K562 (cell line): ENCODE measurements around the gene BRPF1. TPM values are rescaled to one million over a fixed set of nuclear protein-coding genes. Genes with fewer than 3 reads are reported as not detected.

Experiments used
- BCL6 ChIP-seq: fragments of 250-450 bp; sonication (Bioruptor Pico); IDR thresholded peaks from 2 replicates; pipeline ENCODE4 v1.4.0; 2020
- BRCA1 ChIP-seq, 2 experiments: fragments of 450-650 bp in 1 of 2; sonication (generic) in 1 of 2; formaldehyde crosslinking in 1 of 2; IDR thresholded peaks; 2 replicates each; pipeline versions ENCODE4 v1.5.0 to v1.6.1; 2017 to 2020; ENCODE audit warnings: mild to moderate bottlenecking in 1 of 2, missing genetic modification reagents in 1 of 2
- E2F6 ChIP-seq, 2 experiments: IDR thresholded peaks; 2 replicates each; pipeline ENCODE4 v1.6.1; 2011; ENCODE audit warnings: borderline replicate concordance in 1 of 2, control low read depth in 1 of 2, low read depth in 1 of 2, low read length in 1 of 2, mild to moderate bottlenecking in 1 of 2, mixed read lengths in 1 of 2, moderate library complexity in 1 of 2; ENCODE audit not compliant: insufficient read depth in 1 of 2, insufficient read length in 1 of 2, poor library complexity in 1 of 2, severe bottlenecking in 1 of 2; ENCODE audit errors: extremely low read depth in 1 of 2
- IFI16 ChIP-seq: fragments of 250-450 bp; sonication (Bioruptor Pico); IDR thresholded peaks from 2 replicates; pipeline ENCODE4 v2.1.2; 2022; ENCODE audit warnings: mild to moderate bottlenecking, inconsistent platforms
- JUN ChIP-seq, 2 experiments: sonication (generic) in 1 of 2; formaldehyde crosslinking in 1 of 2; IDR thresholded peaks; 2 replicates each; pipeline versions ENCODE4 v1.6.1 to v1.8.0; 2012 to 2022; ENCODE audit warnings: borderline replicate concordance in 2 of 2, mild to moderate bottlenecking in 2 of 2, improper control_type of control experiment in 1 of 2, low read depth in 1 of 2, low read length in 1 of 2, missing genetic modification reagents in 1 of 2
- KLF13 ChIP-seq: fragments of 450-650 bp; IDR thresholded peaks from 2 replicates; pipeline ENCODE4 v1.6.1; 2016; ENCODE audit warnings: missing genetic modification characterization, low read depth, mild to moderate bottlenecking, missing compliant biosample characterization, moderate library complexity, borderline replicate concordance
- SAFB2 ChIP-seq: fragments of 200-400 bp; formaldehyde crosslinking; IDR thresholded peaks from 2 replicates; pipeline ENCODE4 v1.6.1; 2018; ENCODE audit warnings: borderline replicate concordance, low read length, low read depth, moderate library complexity; ENCODE audit not compliant: severe bottlenecking
- SIN3B ChIP-seq: fragments of 450-650 bp; IDR thresholded peaks from 2 replicates; pipeline ENCODE4 v1.6.1; 2017; ENCODE audit warnings: low read depth, mild to moderate bottlenecking, moderate library complexity
- SNAPC5 ChIP-seq: fragments of 250-450 bp; sonication (Bioruptor Pico); IDR thresholded peaks from 2 replicates; pipeline ENCODE4 v1.8.0; 2021; ENCODE audit warnings: moderate library complexity, mild to moderate bottlenecking, inconsistent platforms
- TCF7 ChIP-seq: sonication (generic); IDR thresholded peaks from 2 replicates; pipeline ENCODE4 v1.6.1; 2016; ENCODE audit warnings: antibody characterized with exemption, borderline replicate concordance
- THRA ChIP-seq: fragments of 450-650 bp; IDR thresholded peaks from 2 replicates; pipeline ENCODE4 v1.6.1; 2017; ENCODE audit warnings: mild to moderate bottlenecking, moderate library complexity
- ZBTB2 ChIP-seq: fragments of 450-650 bp; IDR thresholded peaks from 2 replicates; pipeline ENCODE4 v1.6.1; 2016; ENCODE audit warnings: antibody characterized with exemption
- ZMIZ1 ChIP-seq, 2 experiments: fragments of 150-350 bp in 1 of 2; IDR thresholded peaks; 2 replicates each; pipeline ENCODE4 v1.6.1; 2012 to 2016; ENCODE audit warnings: low read depth in 2 of 2, low read length in 2 of 2, mild to moderate bottlenecking in 1 of 2, moderate library complexity in 1 of 2
- ZNF668 ChIP-seq: fragments of 250-450 bp; sonication (Bioruptor Pico); IDR thresholded peaks from 2 replicates; pipeline ENCODE4 v1.8.0; 2022; ENCODE audit warnings: mild to moderate bottlenecking, inconsistent platforms
- polyA plus RNA-seq, 8 experiments: library from polyadenylated mRNA; depleted of rRNA in 4 of 8; stranded (reverse) in 5 of 8; unstranded in 3 of 8; fragments of >200 nt; fragmentation: Nextera tagmentation in 2 of 8; fragmentation: Illumina TruSeq in 1 of 8; extraction: Ambion mirVana in 2 of 8; extraction: Trizol in 1 of 8; gene quantifications; 2 replicates each; pipeline versions ENCODE4 v1.2.1 to v1.2.3, GENCODE V29; 2011 to 2014; ENCODE audit warnings: inconsistent platforms in 1 of 8, missing spikeins in 1 of 8
- total RNA-seq, 7 experiments: library from RNA; depleted of rRNA in 6 of 7; stranded (reverse); fragments of >200 nt in 6 of 7; fragmentation: Illumina TruSeq in 2 of 7; extraction: Trizol in 2 of 7; gene quantifications; 2 replicates each; pipeline versions ENCODE4 v1.2.1 to v1.2.3, GENCODE V29; 2011 to 2021; ENCODE audit warnings: low replicate concordance in 1 of 7

BRPF1 gene
- total and polyA plus RNA-seq, 9 of the 15 experiments (the other 6 are each of a cell fraction or from before 2014, with no cell fraction given) = 1.1 to 40.2 (median 23.5) TPM

GRCh38 chr3:9749645-9750555, 18.4 kb downstream of the BRPF1 start, which contains the start of gene OGG1 (continued):
- TF ChIP-seq ZMIZ1 (IDR thresholded peaks at IDR 0.05; ENCODE audit: low read depth in 2 of 2, low read length in 2 of 2) = no peak
- TF ChIP-seq KLF13 (tag) = peak; percentile 78; the same call in 1 of the 2 replicates
- TF ChIP-seq IFI16 (CRISPR knock-in tag) = no peak
- TF ChIP-seq E2F6 (IDR thresholded peaks at IDR 0.05; ENCODE audit: borderline replicate concordance in 1 of 2, extremely low read depth in 1 of 2, insufficient read depth in 1 of 2, insufficient read length in 1 of 2, low read depth in 1 of 2, low read length in 1 of 2, poor library complexity in 1 of 2, severe bottlenecking in 1 of 2) = peak; percentile 53 to 80
- TF ChIP-seq SIN3B = no peak; the same call in 1 of the 2 replicates
- no peak for TF ChIP-seq SNAPC5 (CRISPR knock-in tag)
- TF ChIP-seq JUN (IDR thresholded peaks at IDR 0.05; ENCODE audit: borderline replicate concordance, low read depth, low read length) = no peak
- no peak for TF ChIP-seq JUN (CRISPR knock-in tag; IDR thresholded peaks at IDR 0.05; ENCODE audit: borderline replicate concordance)
- peak; percentile 41; the same call in 1 of the 2 replicates for TF ChIP-seq TCF7
- TF ChIP-seq SAFB2 = no peak
- TF ChIP-seq THRA = no peak
- no peak; the same call in 1 of the 2 replicates for TF ChIP-seq ZBTB2
- TF ChIP-seq BCL6 (CRISPR knock-in tag) = no peak
- TF ChIP-seq ZNF668 (CRISPR knock-in tag) = no peak
- TF ChIP-seq BRCA1 (IDR thresholded peaks at IDR 0.05) = no peak
- TF ChIP-seq BRCA1 (CRISPR knock-in tag; IDR thresholded peaks at IDR 0.05) = no peak; the same call in 1 of the 2 replicates
